H9 (cell line): Measurements from ENCODE around the gene CDH22. TPM values are rescaled to one million over a fixed set of nuclear protein-coding genes. Genes with fewer than 3 reads are reported as not detected.

Experiments
- DNase-seq: peaks from one replicate; pipeline ENCODE4 v3.0.0-alpha.2; 2017
- H2AFZ ChIP-seq: one replicate; pipeline ENCODE4 v1.6.1; 2013; ENCODE audit warnings: mild to moderate bottlenecking, low read length, control low read depth, moderate library complexity
- H2AK5ac ChIP-seq: 2 replicates; pipeline ENCODE4 v1.6.1; 2013; ENCODE audit warnings: low read length, control low read depth, mixed read lengths; ENCODE audit not compliant: insufficient read length
- H2BK120ac ChIP-seq: one replicate; pipeline ENCODE4 v1.6.1; 2013; ENCODE audit warnings: low read depth, mild to moderate bottlenecking, low read length, control low read depth, inconsistent platforms; ENCODE audit not compliant: poor library complexity, severe bottlenecking
- H2BK12ac ChIP-seq: 2 replicates; pipeline ENCODE4 v1.6.1; 2013; ENCODE audit warnings: low read length, control low read depth, mixed read lengths, low read depth; ENCODE audit not compliant: insufficient read length
- H2BK15ac ChIP-seq: 2 replicates; pipeline ENCODE4 v1.6.1; 2013; ENCODE audit warnings: low read depth, low read length, control low read depth
- H2BK20ac ChIP-seq: one replicate; pipeline ENCODE4 v1.6.1; 2013; ENCODE audit warnings: low read depth, mild to moderate bottlenecking, low read length, control low read depth, inconsistent platforms; ENCODE audit not compliant: poor library complexity, severe bottlenecking
- H2BK5ac ChIP-seq: 2 replicates; pipeline ENCODE4 v1.6.1; 2013; ENCODE audit warnings: low read length, control low read depth, mixed read lengths; ENCODE audit not compliant: insufficient read length
- H3K14ac ChIP-seq: 2 replicates; pipeline ENCODE4 v1.6.1; 2013; ENCODE audit warnings: low read length, control low read depth; ENCODE audit not compliant: insufficient read depth
- H3K18ac ChIP-seq: 2 replicates; pipeline ENCODE4 v1.6.1; 2013; ENCODE audit warnings: low read depth, mild to moderate bottlenecking, mixed read lengths, low read length, control low read depth; ENCODE audit not compliant: insufficient read length
- H3K23ac ChIP-seq: 2 replicates; pipeline ENCODE4 v1.6.1; 2013; ENCODE audit warnings: low read length, control low read depth, mixed read lengths, low read depth; ENCODE audit not compliant: insufficient read length
- H3K23me2 ChIP-seq: 2 replicates; pipeline ENCODE4 v1.6.1; 2013; ENCODE audit warnings: low read depth, mild to moderate bottlenecking, mixed read lengths, low read length, control low read depth; ENCODE audit not compliant: insufficient read length, poor library complexity, severe bottlenecking
- H3K27ac ChIP-seq: 2 replicates; pipeline ENCODE4 v1.5.1; 2013; ENCODE audit warnings: low read length, control low read depth, mixed read lengths, low read depth; ENCODE audit not compliant: insufficient read length
- H3K27me3 ChIP-seq: 2 replicates; pipeline ENCODE4 v1.6.1; 2013; ENCODE audit warnings: low read length, control low read depth, inconsistent platforms; ENCODE audit not compliant: insufficient read depth
- H3K4ac ChIP-seq: 2 replicates; pipeline ENCODE4 v1.6.1; 2013; ENCODE audit warnings: low read depth, mild to moderate bottlenecking, control low read depth, inconsistent platforms, low read length, moderate library complexity
- H3K4me1 ChIP-seq: 2 replicates; pipeline ENCODE4 v1.6.1; 2013; ENCODE audit warnings: low read length, control low read depth, inconsistent platforms; ENCODE audit not compliant: insufficient read depth
- H3K4me2 ChIP-seq: 2 replicates; pipeline ENCODE4 v1.6.1; 2013; ENCODE audit warnings: low read length, control low read depth, mixed read lengths; ENCODE audit not compliant: insufficient read length, insufficient read depth
- H3K56ac ChIP-seq: 2 replicates; pipeline ENCODE4 v1.6.1; 2013; ENCODE audit warnings: low read depth, mild to moderate bottlenecking, mixed read lengths, low read length, control low read depth; ENCODE audit not compliant: insufficient read length
- H3K79me1 ChIP-seq: 2 replicates; pipeline ENCODE4 v1.6.1; 2013; ENCODE audit warnings: low read depth, mild to moderate bottlenecking, moderate library complexity, low read length, control low read depth, inconsistent platforms; ENCODE audit not compliant: insufficient read depth, poor library complexity, severe bottlenecking
- H3K79me2 ChIP-seq: 2 replicates; pipeline ENCODE4 v1.6.1; 2013; ENCODE audit warnings: low read length, control low read depth, inconsistent platforms; ENCODE audit not compliant: insufficient read depth
- H3K9ac ChIP-seq: 2 replicates; pipeline ENCODE4 v1.6.1; 2013; ENCODE audit warnings: low read length, control low read depth, mixed read lengths; ENCODE audit not compliant: insufficient read length; ENCODE audit errors: extremely low read depth
- H3K9me3 ChIP-seq: one replicate; pipeline ENCODE4 v1.6.1; 2013; ENCODE audit warnings: low read depth, low read length, inconsistent platforms; ENCODE audit not compliant: control insufficient read depth
- H3T11ph ChIP-seq: one replicate; pipeline ENCODE4 v1.6.1; 2013; ENCODE audit warnings: mild to moderate bottlenecking, low read length, control low read depth, inconsistent platforms
- H4K20me1 ChIP-seq: one replicate; pipeline ENCODE4 v1.6.1; 2013; ENCODE audit not compliant: control insufficient read depth, insufficient read length, insufficient read depth
- H4K5ac ChIP-seq: 2 replicates; pipeline ENCODE4 v1.6.1; 2013; ENCODE audit warnings: low read depth, mild to moderate bottlenecking, mixed read lengths, low read length, control low read depth; ENCODE audit not compliant: insufficient read length
- H4K8ac ChIP-seq: replicated peaks from 2 replicates; pipeline ENCODE4 v1.6.1; 2013; ENCODE audit warnings: low read length, control low read depth, mixed read lengths, low read depth; ENCODE audit not compliant: insufficient read length
- H4K91ac ChIP-seq: 2 replicates; pipeline ENCODE4 v1.6.1; 2013; ENCODE audit warnings: low read depth, mild to moderate bottlenecking, moderate library complexity, mixed read lengths, low read length, control low read depth; ENCODE audit not compliant: insufficient read length
- H3K27ac Mint-ChIP-seq, 3 experiments: 2 replicates in 2 of 3; 3 replicates in 1 of 3; pipeline ENCODE4 v1.8.0; 2020 to 2021; ENCODE audit warnings: mixed read lengths in 3 of 3, mild to moderate bottlenecking in 1 of 3, moderate library complexity in 1 of 3
- H3K27me3 Mint-ChIP-seq: 2 replicates; pipeline ENCODE4 v1.8.0; 2021; ENCODE audit warnings: low read depth, mild to moderate bottlenecking, moderate library complexity, mixed read lengths
- H3K36me3 Mint-ChIP-seq, 3 experiments: 2 replicates in 2 of 3; 3 replicates in 1 of 3; pipeline ENCODE4 v1.8.0; 2020 to 2021; ENCODE audit warnings: low read depth in 3 of 3, mixed read lengths in 3 of 3; ENCODE audit not compliant: insufficient read depth in 1 of 3
- H3K4me1 Mint-ChIP-seq, 2 experiments: 2 replicates each; pipeline ENCODE4 v1.8.0; 2020; ENCODE audit warnings: mixed read lengths in 2 of 2
- H3K4me3 Mint-ChIP-seq, 2 experiments: 2 replicates in 1 of 2; 3 replicates in 1 of 2; pipeline ENCODE4 v1.8.0; 2020 to 2021; ENCODE audit warnings: mild to moderate bottlenecking in 2 of 2, mixed read lengths in 2 of 2, moderate library complexity in 1 of 2
- H3K9me3 Mint-ChIP-seq, 2 experiments: 2 replicates in 1 of 2; 3 replicates in 1 of 2; pipeline ENCODE4 v1.8.0; 2020; ENCODE audit warnings: mild to moderate bottlenecking in 2 of 2, mixed read lengths in 2 of 2, moderate library complexity in 1 of 2
- CTCF ChIP-seq: fragments of 200-600 bp; sonication (generic); conservative IDR thresholded peaks from 3 replicates; pipeline ENCODE4 v1.8.0; 2021; ENCODE audit warnings: antibody characterized with exemption, mild to moderate bottlenecking
- WGBS: extraction: QIAGEN DNeasy Blood & Tissue Kit; methylation state at CpG from one replicate; pipeline ENCODE4 v1.1.7; 2013; ENCODE audit warnings: missing lambda C conversion rate, low lambda C conversion rate, mixed read lengths; ENCODE audit not compliant: insufficient read length; ENCODE audit errors: extremely low coverage; 5-methylcytosine and 5-hydroxymethylcytosine counted together
- total RNA-seq: library from RNA; stranded (reverse); gene quantifications from 2 replicates; pipeline ENCODE4 v1.2.1, GENCODE V29; 2021

Gene CDH22
- total RNA-seq, 1 experiment from 2014 or later = not detected

DNA sequence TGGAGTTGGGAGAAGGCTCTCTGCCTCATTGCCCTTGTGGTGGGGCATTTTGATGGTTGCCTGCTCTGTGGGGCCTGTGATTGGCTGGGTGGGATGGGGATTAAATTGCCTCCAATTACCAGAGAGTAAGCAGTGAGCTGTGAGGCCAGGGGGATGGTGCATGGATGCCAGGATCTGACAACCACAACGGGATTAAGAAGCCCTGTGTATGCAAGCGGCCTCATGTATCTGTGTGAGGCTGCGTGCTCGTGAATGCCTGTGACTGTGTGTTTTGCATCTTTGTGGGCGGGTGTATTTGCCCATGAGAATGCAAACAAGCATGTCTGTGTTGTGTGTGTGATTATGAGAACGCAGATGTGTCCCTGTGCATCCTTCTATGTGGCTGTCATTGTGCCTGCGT, 144.0 kb downstream of the CDH22 start:
- no peak overlapping the region for H2BK12ac ChIP-seq
- H3K56ac ChIP-seq = no peak overlapping the region
- Mint-ChIP-seq H3K27ac (no peak overlapping the region), H3K4me3 (no peak overlapping the region), H3K9me3 (no peaks in the 10 kb centered on the region; a peak in 2 of 5 replicates), H3K36me3 (no peaks in the 10 kb centered on the region), H3K27me3 (peaks cover 24% of the 10 kb centered on the region), H3K4me1 (peaks cover 0 to 9% of the 10 kb centered on the region in 2 experiments; a peak in 2 of 4 replicates)
- H3K79me2 ChIP-seq = no peaks in the 10 kb centered on the region
- H4K20me1 ChIP-seq = no peaks in the 10 kb centered on the region
- H2AK5ac ChIP-seq = no peak overlapping the region
- H3K18ac ChIP-seq = no peak overlapping the region
- no peak overlapping the region for H2BK5ac ChIP-seq
- no peak overlapping the region for H3K23ac ChIP-seq
- no peaks in the 10 kb centered on the region for H3K4me1 ChIP-seq
- H3K79me1 ChIP-seq = no peaks in the 10 kb centered on the region
- no peak for DNase-seq
- no peak for TF ChIP-seq CTCF
- H3K4ac ChIP-seq = no peak overlapping the region
- no peak overlapping the region for H3K9ac ChIP-seq
- no peak overlapping the region for H2BK120ac ChIP-seq
- H3K27ac ChIP-seq = no peak overlapping the region
- no peak overlapping the region for H4K91ac ChIP-seq
- no peaks in the 10 kb centered on the region for H3K9me3 ChIP-seq
- H3K23me2 ChIP-seq = no peaks in the 10 kb centered on the region
- H2BK20ac ChIP-seq = no peak overlapping the region
- no CpG with 5 or more reads among the region's 7 CpGs for WGBS
- H2BK15ac ChIP-seq = no peak overlapping the region
- H4K8ac ChIP-seq = no peak overlapping the region
- H2AFZ ChIP-seq = no peak overlapping the region
- no peak overlapping the region for H3K14ac ChIP-seq
- no peak overlapping the region for H3T11ph ChIP-seq
- H3K4me2 ChIP-seq = no peak overlapping the region
- no peaks in the 10 kb centered on the region; the same call in 1 of the 2 replicates for H3K27me3 ChIP-seq
- no peak overlapping the region for H4K5ac ChIP-seq
